HepG2 (cell line): Measurements from ENCODE around the gene ADAMTS13. TPM values are rescaled to one million over a fixed set of nuclear protein-coding genes. Genes with fewer than 3 reads are reported as not detected.

Experiments
- HDAC2 ChIP-seq: sonication (generic); formaldehyde crosslinking; IDR thresholded peaks from 2 replicates; pipeline ENCODE4 v1.4.0; 2020; ENCODE audit warnings: missing genetic modification reagents
- HNF4A ChIP-seq: sonication (generic); formaldehyde crosslinking; IDR thresholded peaks from 2 replicates; pipeline ENCODE4 v1.4.0; 2020; ENCODE audit warnings: missing genetic modification reagents
- HOXD1 ChIP-seq: sonication (generic); formaldehyde crosslinking; IDR thresholded peaks from 2 replicates; pipeline ENCODE4 v1.5.0; 2020; ENCODE audit warnings: missing genetic modification reagents
- KAT8 ChIP-seq: IDR thresholded peaks from 2 replicates; pipeline ENCODE4 v1.6.1; 2016; ENCODE audit warnings: missing genetic modification reagents, missing compliant biosample characterization
- PAXIP1 ChIP-seq: sonication (generic); formaldehyde crosslinking; conservative IDR thresholded peaks from 2 replicates; pipeline ENCODE4 v1.4.0; 2020; ENCODE audit warnings: mild to moderate bottlenecking, missing genetic modification reagents, moderate library complexity
- SNAPC2 ChIP-seq: sonication (generic); formaldehyde crosslinking; IDR thresholded peaks from 2 replicates; pipeline ENCODE4 v1.8.1; 2022; ENCODE audit warnings: mild to moderate bottlenecking, missing genetic modification reagents
- TCF12 ChIP-seq, 2 experiments: fragments of 450-650 bp in 1 of 2; sonication (generic) in 1 of 2; formaldehyde crosslinking in 1 of 2; IDR thresholded peaks; 2 replicates each; pipeline versions ENCODE4 v1.6.1 to v1.8.0; 2017 to 2022; ENCODE audit warnings: antibody characterized with exemption in 1 of 2, mild to moderate bottlenecking in 1 of 2, missing genetic modification reagents in 1 of 2, moderate library complexity in 1 of 2
- TFDP1 ChIP-seq: IDR thresholded peaks from 2 replicates; pipeline ENCODE4 v1.6.1; 2016; ENCODE audit warnings: missing compliant biosample characterization, missing genetic modification reagents, borderline replicate concordance
- ZBTB4 ChIP-seq: sonication (generic); formaldehyde crosslinking; IDR thresholded peaks from 2 replicates; pipeline ENCODE4 v1.4.0; 2020; ENCODE audit warnings: missing genetic modification reagents, mild to moderate bottlenecking, borderline replicate concordance
- ZNF460 ChIP-seq: sonication (generic); formaldehyde crosslinking; IDR thresholded peaks from 2 replicates; pipeline ENCODE4 v1.5.1; 2020; ENCODE audit warnings: missing genetic modification reagents, mild to moderate bottlenecking, borderline replicate concordance
- ZNF639 ChIP-seq: conservative IDR thresholded peaks from 2 replicates; pipeline ENCODE4 v1.6.1; 2018; ENCODE audit warnings: missing genetic modification reagents
- polyA plus RNA-seq, 8 experiments: library from polyadenylated mRNA; depleted of rRNA in 3 of 8; stranded (reverse) in 7 of 8; unstranded in 1 of 8; fragments of >200 nt; fragmentation: Illumina TruSeq in 4 of 8; extraction: Trizol in 4 of 8; gene quantifications; 2 replicates each; pipeline versions ENCODE4 v1.2.1 to v1.2.3, GENCODE V29; 2011 to 2016; ENCODE audit warnings: low read depth in 4 of 8, missing spikeins in 1 of 8, mixed read lengths in 1 of 8; ENCODE audit not compliant: insufficient read depth in 1 of 8
- total RNA-seq, 5 experiments: library from RNA; depleted of rRNA; stranded (reverse); fragments of >200 nt; fragmentation: Illumina TruSeq; extraction: Trizol; gene quantifications; 2 replicates each; pipeline ENCODE4 v1.2.3, GENCODE V29; 2016; ENCODE audit warnings: low read depth in 1 of 5
- TF ChIP-seq, protein P1 (sequence below): sonication (generic); formaldehyde crosslinking; IDR thresholded peaks from 2 replicates; pipeline ENCODE4 v1.4.0; 2020; ENCODE audit warnings: mild to moderate bottlenecking, missing genetic modification reagents
- TF ChIP-seq, protein P2 (sequence below): sonication (generic); formaldehyde crosslinking; IDR thresholded peaks from 2 replicates; pipeline ENCODE4 v1.8.0; 2023; ENCODE audit warnings: mild to moderate bottlenecking, missing genetic modification reagents
- TF ChIP-seq, protein P3 (sequence below): IDR thresholded peaks from 2 replicates; pipeline ENCODE4 v1.6.1; 2012; ENCODE audit warnings: inconsistent platforms

The ADAMTS13 gene
- total and polyA plus RNA-seq, 2 of the 13 experiments (the other 11 are each of a cell fraction or from before 2014, with no cell fraction given), result 0.91 to 4.5 TPM

GRCh38 chr9:133386338-133386737 is 35.8 kb upstream of the ADAMTS13 start (continued):
- TF ChIP-seq ZBTB4 (CRISPR knock-in tag) (peak; percentile 79; the same call in 1 of the 2 replicates), ZNF460 (CRISPR knock-in tag) (no peak), HDAC2 (peak; percentile 63; the same call in 1 of the 2 replicates), TCF12 (IDR thresholded peaks at IDR 0.05) (no peak), TCF12 (CRISPR knock-in tag; IDR thresholded peaks at IDR 0.05) (no peak), PAXIP1 (CRISPR knock-in tag) (peak; percentile 64), SNAPC2 (no peak), HNF4A (CRISPR knock-in tag) (peak; percentile 43; the same call in 1 of the 2 replicates), ZNF639 (CRISPR knock-in tag) (no peak), HOXD1 (CRISPR knock-in tag) (peak; percentile 36; the same call in 1 of the 2 replicates), TFDP1 (peak; percentile 26; the same call in 1 of the 2 replicates), KAT8 (CRISPR knock-in tag) (peak; percentile 71; the same call in 1 of the 2 replicates)
- TF ChIP-seq, protein P1, sequence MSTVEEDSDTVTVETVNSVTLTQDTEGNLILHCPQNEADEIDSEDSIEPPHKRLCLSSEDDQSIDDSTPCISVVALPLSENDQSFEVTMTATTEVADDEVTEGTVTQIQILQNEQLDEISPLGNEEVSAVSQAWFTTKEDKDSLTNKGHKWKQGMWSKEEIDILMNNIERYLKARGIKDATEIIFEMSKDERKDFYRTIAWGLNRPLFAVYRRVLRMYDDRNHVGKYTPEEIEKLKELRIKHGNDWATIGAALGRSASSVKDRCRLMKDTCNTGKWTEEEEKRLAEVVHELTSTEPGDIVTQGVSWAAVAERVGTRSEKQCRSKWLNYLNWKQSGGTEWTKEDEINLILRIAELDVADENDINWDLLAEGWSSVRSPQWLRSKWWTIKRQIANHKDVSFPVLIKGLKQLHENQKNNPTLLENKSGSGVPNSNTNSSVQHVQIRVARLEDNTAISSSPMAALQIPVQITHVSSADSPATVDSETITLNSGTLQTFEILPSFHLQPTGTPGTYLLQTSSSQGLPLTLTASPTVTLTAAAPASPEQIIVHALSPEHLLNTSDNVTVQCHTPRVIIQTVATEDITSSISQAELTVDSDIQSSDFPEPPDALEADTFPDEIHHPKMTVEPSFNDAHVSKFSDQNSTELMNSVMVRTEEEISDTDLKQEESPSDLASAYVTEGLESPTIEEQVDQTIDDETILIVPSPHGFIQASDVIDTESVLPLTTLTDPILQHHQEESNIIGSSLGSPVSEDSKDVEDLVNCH (CRISPR knock-in tag), result no peak
- TF ChIP-seq, protein P2, sequence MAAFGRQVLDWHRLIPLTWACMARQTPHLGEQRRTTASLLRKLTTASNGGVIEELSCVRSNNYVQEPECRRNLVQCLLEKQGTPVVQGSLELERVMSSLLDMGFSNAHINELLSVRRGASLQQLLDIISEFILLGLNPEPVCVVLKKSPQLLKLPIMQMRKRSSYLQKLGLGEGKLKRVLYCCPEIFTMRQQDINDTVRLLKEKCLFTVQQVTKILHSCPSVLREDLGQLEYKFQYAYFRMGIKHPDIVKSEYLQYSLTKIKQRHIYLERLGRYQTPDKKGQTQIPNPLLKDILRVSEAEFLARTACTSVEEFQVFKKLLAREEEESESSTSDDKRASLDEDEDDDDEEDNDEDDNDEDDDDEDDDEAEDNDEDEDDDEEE (CRISPR knock-in tag), result 0 out of 2 replicates have a peak, but pooled peaks have one; percentile 47
- TF ChIP-seq, protein P3, sequence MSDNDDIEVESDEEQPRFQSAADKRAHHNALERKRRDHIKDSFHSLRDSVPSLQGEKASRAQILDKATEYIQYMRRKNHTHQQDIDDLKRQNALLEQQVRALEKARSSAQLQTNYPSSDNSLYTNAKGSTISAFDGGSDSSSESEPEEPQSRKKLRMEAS, result peak; percentile 61
- TF ChIP-seq, all 625 proteins: peak for 98
